ENCODE data around the gene ANKRD63. TPM values are rescaled to one million over a fixed set of nuclear protein-coding genes. Genes with fewer than 3 reads are reported as not detected.
A peak's percentile ranks its signal among the peaks of the same experiment; 100 is the strongest.

The ANKRD63 gene
- total RNA-seq, 2 donors from 2014 or later = 0.65 TPM; not detected in 1

- no peak for ATAC-seq
- DNase-seq = no peak
- intact Hi-C loops (cut with DNase I) = loop anchor here in 1 of 2 donors (5.0 kb wide), 1 partner anchor 139 kb away; no protein-coding TSS in a partner anchor
These were observed 894 bp upstream of the ANKRD63 start for GRCh38 chr15:40283615-40284300.

- intact Hi-C loops (cut with DNase I) = loop anchor here in 1 of 2 donors (5.0 kb wide), 1 partner anchor 140 kb away; no protein-coding TSS in a partner anchor
- peak; percentile 21 to 27 for ATAC-seq
- DNase-seq = no peak
These were observed 556 bp downstream of the ANKRD63 start for GRCh38 chr15:40282147-40282868.

GRCh38 chr15:40281801-40282146 lies 1.1 kb downstream of the ANKRD63 start:
- DNase-seq (no peak), ATAC-seq (no peak)
- intact Hi-C loops (cut with DNase I) = loop anchor here in 1 of 2 donors (5.0 kb wide), 1 partner anchor 141 kb away; no protein-coding TSS in a partner anchor

GRCh38 chr15:40281057-40281800 lies 1.6 kb downstream of the ANKRD63 start:
- ATAC-seq (no peak), DNase-seq (no peak)
- intact Hi-C loops (cut with DNase I) = loop anchor here in 1 of 2 donors (5.0 kb wide), 1 partner anchor 141 kb away; no protein-coding TSS in a partner anchor

GRCh38 chr15:40280260-40281056 lies 2.4 kb downstream of the ANKRD63 start:
- no peak for ATAC-seq
- intact Hi-C loops (cut with DNase I) = loop anchor here in 1 of 2 donors (5.0 kb wide), 1 partner anchor 142 kb away; no protein-coding TSS in a partner anchor
- no peak for DNase-seq

- peak; percentile 60 to 62 for ATAC-seq
- intact Hi-C loops (cut with DNase I) = loop anchor here (2.0 to 5.0 kb wide), 2 partner anchors 31 to 143 kb away; no protein-coding TSS in a partner anchor
- peak; percentile 77 for DNase-seq
These were observed 3.3 kb downstream of the ANKRD63 start for GRCh38 chr15:40279437-40280141.

- no peak for DNase-seq
- intact Hi-C loops (cut with DNase I) = loop anchor here in 1 of 2 donors (2.0 to 5.0 kb wide), 2 partner anchors 33 to 144 kb away; no protein-coding TSS in a partner anchor
- no peak for ATAC-seq
These were observed 4.8 kb downstream of the ANKRD63 start for GRCh38 chr15:40278026-40278425.

- no peak for DNase-seq
- intact Hi-C loops (cut with DNase I) = loop anchor here in 1 of 2 donors (5.0 kb wide), 1 partner anchor 145 kb away; no protein-coding TSS in a partner anchor
- no peak for ATAC-seq
These were observed 5.4 kb downstream of the ANKRD63 start for GRCh38 chr15:40277471-40277870.

GRCh38 chr15:40276927-40277326 lies 5.9 kb downstream of the ANKRD63 start:
- DNase-seq = no peak
- no peak for ATAC-seq
- intact Hi-C loops (cut with DNase I) = loop anchor here in 1 of 2 donors (5.0 kb wide), 1 partner anchor 145 kb away; no protein-coding TSS in a partner anchor

- DNase-seq = no peak
- intact Hi-C loops (cut with DNase I) = loop anchor here in 1 of 2 donors (5.0 kb wide), 1 partner anchor 146 kb away; no protein-coding TSS in a partner anchor
- ATAC-seq = no peak
These were observed 6.9 kb downstream of the ANKRD63 start for GRCh38 chr15:40275954-40276353.

- ATAC-seq = no peak
- intact Hi-C loops (cut with DNase I) = loop anchor here in 1 of 2 donors (5.0 kb wide), 1 partner anchor 147 kb away; no protein-coding TSS in a partner anchor
- DNase-seq = no peak
These were observed 7.3 kb downstream of the ANKRD63 start for GRCh38 chr15:40275523-40275922.

- intact Hi-C loops (cut with DNase I) = loop anchor here (1.0 to 5.0 kb wide), 5 partner anchors 52 to 229 kb away; no protein-coding TSS in a partner anchor
- peak; percentile 36 to 46 for ATAC-seq
These were observed 8.3 kb downstream of the ANKRD63 start for GRCh38 chr15:40274350-40275274.

GRCh38 chr15:40273428-40273827 lies 9.4 kb downstream of the ANKRD63 start:
- ATAC-seq (no peak), DNase-seq (no peak)
- intact Hi-C loops (cut with DNase I) = loop anchor here in 1 of 2 donors (5.0 kb wide), 2 partner anchors 51 to 226 kb away; no protein-coding TSS in a partner anchor

More at GRCh38 chr15:40274350-40275274, 8.3 kb downstream of the ANKRD63 start:
- peak; percentile 81 for DNase-seq

GRCh38 chr15:40272485-40273056 lies 10.3 kb downstream of the ANKRD63 start:
- intact Hi-C loops (cut with DNase I) = loop anchor here in 1 of 2 donors (5.0 kb wide), 2 partner anchors 50 to 225 kb away; no protein-coding TSS in a partner anchor
- DNase-seq (no peak), ATAC-seq (peak in 1 of 2 donors; percentile 24)

- DNase-seq (no peak), ATAC-seq (no peak)
- intact Hi-C loops (cut with DNase I) = loop anchor here in 1 of 2 donors (5.0 kb wide), 2 partner anchors 50 to 225 kb away; no protein-coding TSS in a partner anchor
These were observed 11.0 kb downstream of the ANKRD63 start for GRCh38 chr15:40271685-40272484.

All from left cardiac atrium (tissue), 4 donors.